Lower leg skin (tissue), 3 donors: ENCODE results near the gene PRR35.

ENCODE experiments used
- POLR2A ChIP-seq, 2 donors: fragments of 450-650 bp; IDR thresholded peaks; one replicate each; pipeline ENCODE4 v1.6.1; 2016 to 2017; ENCODE audit warnings: antibody characterized with exemption in 2 of 2, mild to moderate bottlenecking in 1 of 2, moderate library complexity in 1 of 2
- TF ChIP-seq, protein P1 (sequence below), 3 donors: fragments of 450-650 bp; IDR thresholded peaks; one replicate each; pipeline ENCODE4 v1.5.1; 2016; ENCODE audit warnings: antibody characterized with exemption in 3 of 3, mild to moderate bottlenecking in 3 of 3, moderate library complexity in 2 of 3

DNA sequence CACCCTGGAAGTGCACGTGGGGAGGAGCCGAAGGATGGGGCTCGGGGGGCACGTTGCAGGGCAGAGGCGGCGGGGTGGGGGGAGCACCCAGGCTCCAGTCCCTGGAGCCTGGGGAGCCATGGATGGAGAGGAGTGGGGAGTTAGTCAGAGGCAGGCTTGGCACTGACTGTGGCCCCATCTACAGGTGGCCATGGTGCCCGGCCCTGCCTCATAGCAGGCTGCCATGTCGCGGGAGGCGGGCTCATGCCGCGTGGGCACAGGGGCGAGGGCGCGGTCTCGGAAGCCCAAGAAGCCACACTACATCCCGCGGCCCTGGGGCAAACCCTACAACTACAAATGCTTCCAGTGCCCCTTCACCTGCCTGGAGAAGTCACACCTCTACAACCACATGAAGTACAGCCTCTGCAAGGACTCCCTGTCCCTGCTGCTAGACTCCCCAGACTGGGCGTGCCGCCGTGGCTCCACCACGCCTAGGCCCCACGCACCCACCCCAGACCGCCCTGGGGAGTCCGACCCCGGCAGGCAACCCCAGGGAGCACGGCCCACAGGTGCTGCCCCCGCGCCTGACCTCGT is 3.0 kb downstream of the PRR35 start:
- TF ChIP-seq, protein P1, sequence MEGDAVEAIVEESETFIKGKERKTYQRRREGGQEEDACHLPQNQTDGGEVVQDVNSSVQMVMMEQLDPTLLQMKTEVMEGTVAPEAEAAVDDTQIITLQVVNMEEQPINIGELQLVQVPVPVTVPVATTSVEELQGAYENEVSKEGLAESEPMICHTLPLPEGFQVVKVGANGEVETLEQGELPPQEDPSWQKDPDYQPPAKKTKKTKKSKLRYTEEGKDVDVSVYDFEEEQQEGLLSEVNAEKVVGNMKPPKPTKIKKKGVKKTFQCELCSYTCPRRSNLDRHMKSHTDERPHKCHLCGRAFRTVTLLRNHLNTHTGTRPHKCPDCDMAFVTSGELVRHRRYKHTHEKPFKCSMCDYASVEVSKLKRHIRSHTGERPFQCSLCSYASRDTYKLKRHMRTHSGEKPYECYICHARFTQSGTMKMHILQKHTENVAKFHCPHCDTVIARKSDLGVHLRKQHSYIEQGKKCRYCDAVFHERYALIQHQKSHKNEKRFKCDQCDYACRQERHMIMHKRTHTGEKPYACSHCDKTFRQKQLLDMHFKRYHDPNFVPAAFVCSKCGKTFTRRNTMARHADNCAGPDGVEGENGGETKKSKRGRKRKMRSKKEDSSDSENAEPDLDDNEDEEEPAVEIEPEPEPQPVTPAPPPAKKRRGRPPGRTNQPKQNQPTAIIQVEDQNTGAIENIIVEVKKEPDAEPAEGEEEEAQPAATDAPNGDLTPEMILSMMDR (IDR thresholded peaks at IDR 0.05) = no peak
- TF ChIP-seq POLR2A (IDR thresholded peaks at IDR 0.05) = no peak
